Panc1 (cell line): Measurements from ENCODE around the gene MMGT1. TPM values are rescaled to one million over a fixed set of nuclear protein-coding genes. Genes with fewer than 3 reads are reported as not detected.

ENCODE experiments used
- ATAC-seq: fragments of 200-7000 bp; cut with Tn5 transposase; 2 replicates; pipeline ENCODE4 v1.9.1; 2020; ENCODE audit warnings: mild to moderate bottlenecking, moderate library complexity
- BruUV-seq: library from RNA; stranded (reverse); fragments of 400-500 nt; replicated peaks from 2 replicates; lab custom pipeline; 2021; lab: Mats Ljungman, UMichigan
- CTCF ChIA-PET: fragments of 300-600 bp; sonication (Branson Sonifier 250); formaldehyde crosslinking; loops from one replicate; lab custom pipeline; 2022; ENCODE audit warnings: antibody characterized with exemption; lab: Charles Lee
- POLR2A ChIA-PET: fragments of 300-600 bp; sonication (Branson Sonifier 250); formaldehyde crosslinking; loops from one replicate; lab custom pipeline; 2022; ENCODE audit warnings: antibody characterized with exemption; lab: Charles Lee
- DNase-seq: peaks from one replicate; pipeline ENCODE4 v3.0.0-alpha.2; 2010; ENCODE audit warnings: low read depth, low spot score
- H3K27ac ChIP-seq: 2 replicates; pipeline ENCODE4 v1.5.1; 2011; ENCODE audit warnings: mild to moderate bottlenecking, low read length, inconsistent platforms
- H3K27me3 ChIP-seq: fragments of 200-500 bp; sonication (Bioruptor generic); 2 replicates; pipeline ENCODE4 v1.6.0; 2014; ENCODE audit warnings: low read length, inconsistent platforms; ENCODE audit not compliant: control insufficient read depth, insufficient read depth
- H3K36me3 ChIP-seq: fragments of 200-500 bp; sonication (Bioruptor generic); 2 replicates; pipeline ENCODE4 v1.5.1; 2014; ENCODE audit warnings: inconsistent platforms, mild to moderate bottlenecking, low read length, moderate library complexity; ENCODE audit not compliant: control insufficient read depth, insufficient read depth
- H3K4me1 ChIP-seq: 2 replicates; pipeline ENCODE4 v1.5.1; 2011; ENCODE audit warnings: inconsistent platforms, mild to moderate bottlenecking, low read length, moderate library complexity; ENCODE audit not compliant: control insufficient read depth, insufficient read depth
- H3K4me3 ChIP-seq, 2 experiments: 2 replicates each; pipeline ENCODE4 v1.5.1; 2011 to 2012; ENCODE audit warnings: low read depth in 2 of 2, low read length in 2 of 2, mild to moderate bottlenecking in 2 of 2, inconsistent platforms in 1 of 2, moderate library complexity in 1 of 2
- H3K9me3 ChIP-seq: fragments of 200-500 bp; sonication (Bioruptor generic); 2 replicates; pipeline ENCODE4 v1.5.1; 2014; ENCODE audit warnings: low read depth, mild to moderate bottlenecking, inconsistent platforms, low read length, moderate library complexity; ENCODE audit not compliant: control insufficient read depth, insufficient read depth
- POLR2AphosphoS5 ChIP-seq: IDR thresholded peaks from 2 replicates; pipeline ENCODE4 v1.6.1; 2012; ENCODE audit warnings: mild to moderate bottlenecking, low read depth, low read length, moderate library complexity
- REST ChIP-seq, 2 experiments: IDR thresholded peaks; 2 replicates each; pipeline ENCODE4 v1.6.1; 2011 to 2012; ENCODE audit warnings: low read depth in 2 of 2, control low read depth in 1 of 2, low read length in 1 of 2, mild to moderate bottlenecking in 1 of 2, moderate library complexity in 1 of 2; ENCODE audit not compliant: insufficient read depth in 1 of 2
- SIN3A ChIP-seq: IDR thresholded peaks from 2 replicates; pipeline ENCODE4 v1.6.1; 2012; ENCODE audit warnings: low read depth, mild to moderate bottlenecking, low read length, moderate library complexity, borderline replicate concordance; ENCODE audit not compliant: insufficient read depth
- TCF7L2 ChIP-seq: IDR thresholded peaks from 2 replicates; pipeline ENCODE4 v1.6.1; 2011; ENCODE audit warnings: mild to moderate bottlenecking, low read depth, low read length, inconsistent platforms
- in situ Hi-C: cut with HindIII; loops from 2 replicates; pipeline ENCODE4 v1.10.0; 2016; ENCODE audit warnings: low sequenced_read_pairs, low pct_unique_long_range_greater_than_20kb
- intact Hi-C: fragments of 100-400 bp; cut with micrococcal nuclease; formaldehyde crosslinking; loops from one replicate; pipeline ENCODE4 v1.10.0; 2022; ENCODE audit not compliant: unreplicated experiment
- total RNA-seq: library from RNA; stranded (reverse); gene quantifications from one replicate; pipeline ENCODE4 v1.2.1, GENCODE V29; 2021; ENCODE audit not compliant: unreplicated experiment
- TF ChIP-seq, protein P1 (sequence below): fragments of 450-650 bp; IDR thresholded peaks from 2 replicates; pipeline ENCODE4 v1.5.1; 2017; ENCODE audit warnings: mild to moderate bottlenecking

The MMGT1 gene
- total RNA-seq, 1 experiment from 2014 or later = 31.4 TPM

- Histone ChIP-seq H3K27ac (no peak overlapping the region), H3K4me3 (no peak overlapping the region), H3K27me3 (no peaks in the 10 kb centered on the region), H3K4me1 (peaks cover 15% of the 10 kb centered on the region), H3K36me3 (no peaks in the 10 kb centered on the region), H3K9me3 (no peaks in the 10 kb centered on the region)
- ChIA-PET CTCF (interaction anchor here (0.6 kb wide), 1 partner anchor 559 kb away, joined by 6 read pairs; no protein-coding TSS in a partner anchor), POLR2A (no interaction called here)
- DNase-seq = no peak
- intact Hi-C loops (no loop called here), in situ Hi-C loops (no loop called here)
- TF ChIP-seq SIN3A (no peak), REST (IDR thresholded peaks at IDR 0.05; ENCODE audit: insufficient read depth in 1 of 2, low read depth in 2 of 2, low read length in 1 of 2) (no peak), POLR2AphosphoS5 (no peak)
- ATAC-seq = no peak
- no TSS peak for BruUV-seq
Measured at GRCh38 chrX:135975421-135975820, 1.6 kb upstream of the MMGT1 start.

DNA sequence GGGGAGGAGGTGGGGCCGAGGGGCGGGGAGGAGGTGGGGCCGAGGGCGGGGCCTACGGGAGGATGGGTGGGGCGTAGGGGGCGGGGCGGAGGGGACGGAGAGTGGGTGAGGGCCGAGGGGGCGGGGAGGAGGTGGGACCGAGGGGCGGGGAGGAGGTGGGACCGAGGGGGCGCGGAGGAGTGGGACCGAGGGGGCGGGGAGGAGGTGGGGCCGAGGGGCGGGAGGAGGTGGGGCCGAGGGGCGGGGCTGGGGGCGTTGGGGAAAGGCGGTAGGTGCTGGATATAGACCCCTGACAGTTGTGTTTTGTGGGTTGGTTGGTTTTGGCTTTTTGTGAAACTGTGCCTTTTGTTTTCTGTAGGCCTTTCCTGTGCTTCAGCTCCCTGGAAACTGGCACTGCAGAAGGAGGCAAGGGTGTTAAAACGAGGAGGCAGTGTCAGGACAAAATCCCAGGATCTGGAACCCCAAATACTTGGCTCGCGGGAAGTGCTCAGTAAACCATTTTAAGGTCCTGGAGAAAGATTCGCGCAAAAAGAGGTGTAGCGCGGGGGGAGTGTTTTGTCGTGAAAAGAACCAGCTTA, 580 bp upstream of the MMGT1 start:
- no peaks in the 10 kb centered on the region for H3K36me3 ChIP-seq
- H3K4me3 ChIP-seq = peak overlapping the region; percentile 37 to 64
- ChIA-PET POLR2A (interaction anchor here (0.8 kb wide), 1 partner anchor 27 kb away, joined by 3 read pairs; no protein-coding TSS in a partner anchor), CTCF (interaction anchor here (0.6 kb wide), 1 partner anchor 24 kb away, joined by 3 read pairs; no protein-coding TSS in a partner anchor)
- no TSS peak for BruUV-seq
- in situ Hi-C loops (no loop called here), intact Hi-C loops (no loop called here)
- no peak for TF ChIP-seq POLR2AphosphoS5
- TF ChIP-seq SIN3A = no peak
- no peak for TF ChIP-seq REST (IDR thresholded peaks at IDR 0.05; ENCODE audit: insufficient read depth in 1 of 2, low read depth in 2 of 2, low read length in 1 of 2)
- no peak for TF ChIP-seq TCF7L2
- TF ChIP-seq, protein P1, sequence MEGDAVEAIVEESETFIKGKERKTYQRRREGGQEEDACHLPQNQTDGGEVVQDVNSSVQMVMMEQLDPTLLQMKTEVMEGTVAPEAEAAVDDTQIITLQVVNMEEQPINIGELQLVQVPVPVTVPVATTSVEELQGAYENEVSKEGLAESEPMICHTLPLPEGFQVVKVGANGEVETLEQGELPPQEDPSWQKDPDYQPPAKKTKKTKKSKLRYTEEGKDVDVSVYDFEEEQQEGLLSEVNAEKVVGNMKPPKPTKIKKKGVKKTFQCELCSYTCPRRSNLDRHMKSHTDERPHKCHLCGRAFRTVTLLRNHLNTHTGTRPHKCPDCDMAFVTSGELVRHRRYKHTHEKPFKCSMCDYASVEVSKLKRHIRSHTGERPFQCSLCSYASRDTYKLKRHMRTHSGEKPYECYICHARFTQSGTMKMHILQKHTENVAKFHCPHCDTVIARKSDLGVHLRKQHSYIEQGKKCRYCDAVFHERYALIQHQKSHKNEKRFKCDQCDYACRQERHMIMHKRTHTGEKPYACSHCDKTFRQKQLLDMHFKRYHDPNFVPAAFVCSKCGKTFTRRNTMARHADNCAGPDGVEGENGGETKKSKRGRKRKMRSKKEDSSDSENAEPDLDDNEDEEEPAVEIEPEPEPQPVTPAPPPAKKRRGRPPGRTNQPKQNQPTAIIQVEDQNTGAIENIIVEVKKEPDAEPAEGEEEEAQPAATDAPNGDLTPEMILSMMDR = no peak
- H3K27me3 ChIP-seq = no peaks in the 10 kb centered on the region
- 0 out of 2 replicates have a peak overlapping the region, but pooled peaks have one; percentile 36 for H3K27ac ChIP-seq
- H3K4me1 ChIP-seq = peaks cover 15% of the 10 kb centered on the region
- no peak for DNase-seq
- no peaks in the 10 kb centered on the region for H3K9me3 ChIP-seq
- peak; percentile 24; the same call in 1 of the 2 replicates for ATAC-seq
